GM21825 (cell line): ENCODE results near the gene ERCC4.

Source experiments
- ATAC-seq: cut with Tn5 transposase; IDR thresholded peaks from one replicate; pipeline ENCODE4 v1.9.1; 2021; ENCODE audit warnings: mild to moderate bottlenecking, moderate library complexity; ENCODE audit not compliant: unreplicated experiment

The ERCC4 gene

GRCh38 chr16:13988038-13988437, 68.1 kb downstream of the ERCC4 start:
- no peak for ATAC-seq

GRCh38 chr16:13992322-13992721, 72.4 kb downstream of the ERCC4 start:
- no peak for ATAC-seq

- no peak for ATAC-seq
Measured at GRCh38 chr16:13992976-13993375, 73.0 kb downstream of the ERCC4 start.

GRCh38 chr16:13994239-13995106, 74.5 kb downstream of the ERCC4 start:
- ATAC-seq, result no peak

GRCh38 chr16:13995194-13995593, 75.2 kb downstream of the ERCC4 start:
- no peak for ATAC-seq

- no peak for ATAC-seq
Measured at GRCh38 chr16:13996778-13997288, 76.9 kb downstream of the ERCC4 start.

GRCh38 chr16:13997526-13997925, 77.6 kb downstream of the ERCC4 start:
- ATAC-seq, result no peak

GRCh38 chr16:13997933-13998332, 78.0 kb downstream of the ERCC4 start:
- ATAC-seq, result peak; percentile 90

GRCh38 chr16:13999071-13999894, 79.3 kb downstream of the ERCC4 start:
- no peak for ATAC-seq

- ATAC-seq, result no peak
Measured at GRCh38 chr16:13999895-14000425, 80.0 kb downstream of the ERCC4 start.

GRCh38 chr16:14001521-14001920, 81.6 kb downstream of the ERCC4 start:
- no peak for ATAC-seq
